Measurements from ENCODE around the gene MCFD2. TPM values are rescaled to one million over a fixed set of nuclear protein-coding genes. Genes with fewer than 3 reads are reported as not detected.
A peak's percentile ranks its signal among the peaks of the same experiment; 100 is the strongest.

Gene MCFD2
- total RNA-seq, 1 donor from 2014 or later, result 65.6 TPM

DNA sequence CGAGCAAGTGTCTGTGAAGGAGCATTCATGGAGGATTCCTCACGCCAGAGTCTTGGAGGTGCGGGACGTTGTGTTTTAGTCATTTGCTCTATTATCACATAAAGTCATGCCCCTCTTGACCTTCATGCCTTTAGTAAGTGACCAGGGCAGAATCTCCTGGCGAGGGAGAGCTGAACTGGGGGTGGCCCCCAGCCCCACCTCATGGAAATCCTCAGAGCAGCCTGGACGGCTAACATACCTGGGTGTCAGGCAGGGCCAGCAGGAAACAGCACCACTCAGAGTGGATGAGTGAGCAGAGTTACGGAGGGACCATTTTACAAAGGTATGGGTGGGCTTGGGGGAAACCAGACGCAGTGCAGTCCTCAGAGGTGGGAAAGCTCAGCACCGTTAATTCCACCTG, 56.1 kb downstream of the MCFD2 start:
- ATAC-seq (no peak), DNase-seq (no peak)
- intact Hi-C loops (cut with micrococcal nuclease), result no loop called here

DNA sequence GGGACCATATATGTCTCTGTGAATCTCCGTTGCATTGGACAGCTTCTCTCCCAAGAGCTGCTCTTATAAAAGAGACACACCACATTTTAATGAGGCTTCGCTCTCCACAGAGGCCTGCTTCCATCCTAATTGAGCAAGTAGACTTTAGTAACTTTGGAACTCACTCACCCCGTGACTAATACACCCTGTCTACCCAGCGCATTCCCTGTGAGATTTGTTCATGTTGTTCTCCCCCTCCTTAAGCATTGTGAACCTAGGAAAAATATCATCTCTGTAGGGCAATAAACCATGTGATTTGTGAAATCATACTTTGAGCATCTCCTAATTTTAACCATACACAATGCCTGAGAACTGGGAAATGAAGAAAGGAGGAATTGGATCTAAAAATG, 56.9 kb downstream of the MCFD2 start:
- intact Hi-C loops (cut with micrococcal nuclease), result no loop called here
- no peak for ATAC-seq
- no peak for DNase-seq

DNA sequence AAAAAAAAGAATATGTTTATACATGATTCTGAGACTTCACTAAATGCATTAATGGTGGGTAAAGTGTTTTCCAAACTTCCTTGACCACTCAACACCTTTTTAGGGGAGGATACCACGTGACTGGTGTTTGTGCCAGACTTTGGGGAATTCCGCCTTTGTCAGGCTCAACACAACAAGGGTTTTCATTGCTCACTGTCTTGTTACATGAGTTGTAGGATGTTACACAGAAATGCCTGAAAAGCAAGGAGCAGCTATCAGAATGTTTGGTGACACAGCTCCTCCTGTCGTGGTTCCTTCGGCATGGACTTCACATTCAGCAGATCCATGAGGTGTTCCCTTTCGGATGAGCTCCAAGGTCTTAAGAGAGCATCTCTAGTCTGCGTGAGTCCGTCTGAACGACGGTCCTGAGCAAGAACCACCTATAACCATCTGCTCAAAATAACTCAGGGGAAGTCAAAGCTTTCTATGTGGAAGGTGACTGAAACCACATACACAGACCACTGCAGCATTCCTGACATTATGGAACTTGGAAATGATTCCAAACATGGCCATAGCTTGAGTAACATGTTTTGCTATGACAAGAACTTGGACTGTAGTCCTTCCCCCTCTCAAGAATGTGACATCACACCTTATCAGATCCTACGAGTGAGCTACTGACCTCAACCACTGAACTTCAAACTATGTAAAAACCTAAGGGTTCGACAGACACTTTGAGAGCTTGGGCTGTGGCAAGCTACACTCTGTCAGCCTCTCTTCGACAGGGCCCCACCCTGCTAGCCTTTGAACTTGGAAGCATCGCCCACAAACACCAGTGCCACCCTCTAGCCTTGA, 57.5 kb downstream of the MCFD2 start:
- ATAC-seq (no peak), DNase-seq (no peak)
- intact Hi-C loops (cut with micrococcal nuclease), result no loop called here

DNA sequence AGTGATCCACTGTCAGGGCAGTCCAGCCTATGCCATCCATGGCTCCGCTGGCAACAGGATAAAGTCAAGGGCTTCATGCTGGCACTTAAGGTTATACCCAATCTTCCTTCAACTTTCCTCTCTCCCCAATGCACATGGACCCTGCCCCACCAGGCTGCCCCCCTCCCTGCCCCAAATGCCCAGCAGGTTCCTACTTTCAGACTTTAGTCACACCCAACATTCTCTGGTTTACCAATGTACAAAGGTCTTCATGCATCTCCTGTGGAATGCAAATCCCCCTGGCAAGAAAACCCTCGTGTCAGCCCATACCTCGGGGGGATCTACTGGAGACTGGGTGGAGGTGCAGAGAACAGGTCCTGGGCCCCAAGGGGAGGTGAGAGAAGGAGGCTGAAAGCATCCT, 59.3 kb downstream of the MCFD2 start:
- no peak for ATAC-seq
- intact Hi-C loops (cut with micrococcal nuclease), result no loop called here
- DNase-seq, result no peak

DNA sequence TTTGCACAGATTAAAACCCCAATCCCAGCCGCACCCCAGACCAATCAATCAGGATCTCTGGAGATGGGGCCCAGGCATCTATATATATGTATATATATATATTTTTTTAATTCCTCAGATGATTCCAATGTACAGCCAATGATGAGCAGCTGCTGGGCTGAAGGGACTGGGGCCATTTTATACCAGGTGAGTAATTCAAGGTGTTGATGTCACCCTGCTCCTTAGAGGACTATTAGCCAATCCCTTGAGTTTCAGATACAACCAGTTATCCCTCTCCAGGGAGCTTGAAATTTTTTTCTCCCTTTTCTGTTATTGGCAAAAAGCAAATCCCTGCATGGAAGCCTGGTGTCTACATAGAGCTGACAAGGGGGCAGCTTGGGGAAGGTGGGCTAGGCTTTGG, 59.8 kb downstream of the MCFD2 start:
- intact Hi-C loops (cut with micrococcal nuclease), result no loop called here
- ATAC-seq, result no peak
- no peak for DNase-seq

DNA sequence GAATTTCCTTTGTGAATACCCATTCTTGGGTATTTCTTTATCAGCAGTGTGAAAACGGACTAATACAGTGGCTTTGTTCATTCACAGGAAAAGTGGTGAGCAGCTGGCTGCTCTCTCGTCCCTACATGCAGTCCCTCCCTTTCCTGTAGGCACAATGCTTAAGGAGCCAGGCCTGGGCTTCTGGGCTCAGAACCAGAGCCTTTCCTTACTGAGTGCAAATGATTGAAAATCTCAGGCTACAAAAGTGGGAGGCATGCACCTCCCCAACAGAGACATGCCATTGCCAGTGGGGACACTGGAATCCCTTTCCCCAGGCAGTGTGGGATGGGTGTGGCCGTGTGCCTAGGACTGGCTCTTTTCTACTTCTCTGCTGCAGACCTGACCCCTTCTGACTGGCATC, 61.3 kb downstream of the MCFD2 start:
- intact Hi-C loops (cut with micrococcal nuclease), result no loop called here

DNA sequence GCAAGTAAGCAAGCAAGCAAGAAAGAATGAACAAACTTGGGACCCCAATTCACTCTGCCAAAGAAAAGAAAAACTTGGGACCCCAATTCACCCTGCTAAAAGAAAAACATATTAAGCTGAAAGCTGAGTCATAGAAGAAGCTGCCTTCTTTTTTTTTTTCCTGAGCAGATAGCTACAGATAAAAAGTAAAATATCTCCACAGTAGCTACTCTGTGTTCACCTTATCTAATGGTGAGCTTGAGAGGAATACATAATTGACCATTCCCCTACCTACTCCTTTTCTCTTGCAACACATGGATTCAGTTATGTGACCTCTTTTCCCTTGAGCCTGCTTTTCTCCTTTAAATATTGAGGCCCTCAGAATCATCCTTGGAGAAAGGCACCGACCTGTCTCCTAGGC, 63.0 kb downstream of the MCFD2 start:
- DNase-seq (no peak), ATAC-seq (no peak)
- intact Hi-C loops (cut with micrococcal nuclease), result no loop called here

More for the DNA sequence above, 61.3 kb downstream of the MCFD2 start:
- no peak for DNase-seq
- peak; percentile 13 for ATAC-seq

DNA sequence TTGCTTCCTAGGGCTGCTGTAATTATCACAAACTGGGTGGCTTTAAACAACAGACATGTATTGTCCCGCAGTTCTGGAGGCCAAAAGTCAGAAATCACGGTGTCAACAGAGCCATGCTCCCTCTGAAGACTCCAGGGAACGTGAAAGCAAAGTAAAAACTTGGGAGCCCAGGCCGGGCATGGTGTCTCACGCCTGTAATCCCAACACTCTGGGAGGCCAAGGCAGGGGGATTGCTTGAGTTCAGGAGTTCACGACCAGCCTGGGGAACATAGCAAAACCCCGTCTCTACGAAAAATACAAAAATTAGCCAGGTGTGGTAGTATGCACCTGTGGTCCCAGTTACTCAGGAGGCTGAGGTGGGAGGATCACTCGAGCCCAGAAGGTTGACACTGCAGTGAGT, 63.5 kb downstream of the MCFD2 start:
- ATAC-seq (no peak), DNase-seq (no peak)
- intact Hi-C loops (cut with micrococcal nuclease), result no loop called here

Other genes with a start within 250 kb of the MCFD2 start
- 18.2 TPM for gene SOCS5, start 216.5 kb downstream of the MCFD2 start, total RNA-seq
- gene TTC7A, start 25.4 kb upstream of the MCFD2 start, total RNA-seq, result 8.5 TPM
- not detected for gene STPG4, start 239.5 kb upstream of the MCFD2 start, total RNA-seq

Measured in left ventricle myocardium superior (tissue), 1 donor.